Measurements from ENCODE around the gene TMED10. TPM values are rescaled to one million over a fixed set of nuclear protein-coding genes. Genes with fewer than 3 reads are reported as not detected.

The TMED10 gene
- total RNA-seq, 4 donors from 2014 or later, result 58.6 to 181 (median 115) TPM

DNA sequence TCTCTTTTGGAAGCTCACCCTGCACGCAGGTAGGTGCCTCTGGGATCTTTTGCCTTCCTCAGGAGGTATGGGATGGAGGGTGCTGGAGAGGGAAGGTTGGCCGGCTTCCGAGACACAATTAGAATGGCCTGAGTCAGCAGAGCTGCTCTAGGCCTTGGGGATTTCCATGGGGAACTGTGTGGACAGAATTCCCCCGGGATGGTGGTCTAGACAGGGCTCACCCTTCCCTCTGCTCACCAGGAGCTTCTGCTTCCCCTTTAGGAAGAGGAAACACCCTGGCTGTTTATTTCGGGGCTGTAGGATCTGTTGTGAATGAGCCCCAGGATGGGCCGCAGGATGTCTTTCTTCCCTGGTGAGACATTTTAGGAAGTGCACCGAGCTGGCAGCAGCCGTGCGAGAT, 43.7 kb upstream of the TMED10 start:
- TF ChIP-seq CTCF (IDR thresholded peaks at IDR 0.05) (no peak), POLR2A (IDR thresholded peaks at IDR 0.05) (no peak)
- Histone ChIP-seq H3K27ac (no peak overlapping the region), H3K4me3 (no peak overlapping the region), H3K9me3 (no peaks in the 10 kb centered on the region), H3K36me3 (no peaks in the 10 kb centered on the region), H3K4me1 (peaks cover 0 to 18% (median 2%) of the 10 kb centered on the region in 4 donors), H3K27me3 (no peaks in the 10 kb centered on the region)
- DNase-seq, result no peak

GRCh38 chr14:75217508-75218206, 41.2 kb upstream of the TMED10 start:
- no peak overlapping the region for H3K4me3 ChIP-seq

DNA sequence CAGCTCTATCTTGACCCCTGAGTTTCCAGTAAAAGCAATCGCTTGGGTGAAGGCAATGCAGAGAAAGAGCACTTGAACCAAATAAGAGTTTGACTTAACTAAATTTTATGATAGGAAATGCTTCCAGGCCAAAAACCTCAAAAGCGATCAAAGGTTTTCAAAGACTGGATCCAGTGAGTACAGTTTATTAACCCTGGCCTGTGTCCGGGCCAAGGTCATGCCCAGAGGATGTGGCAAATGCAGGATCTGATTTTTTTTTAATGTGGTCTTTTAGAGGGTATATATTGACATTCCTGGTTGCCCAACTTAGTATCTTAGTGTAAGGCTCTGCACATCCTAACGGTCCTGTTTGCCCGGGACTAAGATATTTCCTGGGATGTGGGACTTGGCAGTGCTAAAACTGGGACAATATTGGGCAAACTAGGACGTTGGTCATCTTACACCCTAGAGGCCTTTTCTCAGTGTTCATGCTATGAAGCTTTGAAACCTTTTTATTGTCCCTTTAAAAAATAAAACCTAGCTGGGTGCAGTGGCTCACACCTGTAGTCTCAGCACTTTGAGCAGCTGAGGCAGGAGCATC, 40.1 kb upstream of the TMED10 start:
- no peak for DNase-seq
- TF ChIP-seq CTCF (IDR thresholded peaks at IDR 0.05), result no peak
- Histone ChIP-seq H3K9me3 (no peaks in the 10 kb centered on the region), H3K4me3 (no peak overlapping the region), H3K36me3 (no peaks in the 10 kb centered on the region), H3K27me3 (no peaks in the 10 kb centered on the region), H3K4me1 (no peaks in the 10 kb centered on the region), H3K27ac (no peak overlapping the region)

More at GRCh38 chr14:75217508-75218206, 41.2 kb upstream of the TMED10 start:
- Histone ChIP-seq H3K27me3 (no peaks in the 10 kb centered on the region), H3K27ac (no peak overlapping the region), H3K4me1 (no peaks in the 10 kb centered on the region), H3K36me3 (no peaks in the 10 kb centered on the region), H3K9me3 (no peaks in the 10 kb centered on the region)
- DNase-seq, result no peak
- TF ChIP-seq POLR2A (IDR thresholded peaks at IDR 0.05) (no peak), CTCF (IDR thresholded peaks at IDR 0.05) (no peak)

DNA sequence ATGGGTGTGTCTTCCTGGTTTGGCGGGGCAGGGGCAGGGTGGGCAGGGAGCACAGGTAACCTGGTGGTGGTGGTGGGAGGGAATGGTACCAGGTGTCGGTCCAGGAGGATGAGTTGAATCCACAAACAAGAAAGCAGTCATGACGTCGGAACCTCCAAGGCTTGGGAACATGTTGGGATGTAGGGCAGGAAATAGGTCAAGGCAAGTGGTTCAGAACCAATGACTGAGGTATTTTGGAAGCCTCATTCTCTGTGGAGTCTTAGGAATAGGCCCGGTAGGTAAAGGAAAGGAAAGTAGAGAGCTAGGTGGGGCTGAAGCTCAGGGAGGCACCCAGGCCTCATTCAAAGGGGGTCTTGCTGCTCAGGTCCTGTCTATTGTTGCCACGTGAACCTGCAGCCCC, 39.1 kb upstream of the TMED10 start:
- H3K36me3 ChIP-seq, result no peaks in the 10 kb centered on the region
- H3K9me3 ChIP-seq, result no peaks in the 10 kb centered on the region
- no peaks in the 10 kb centered on the region for H3K27me3 ChIP-seq
- TF ChIP-seq POLR2A (IDR thresholded peaks at IDR 0.05) (no peak), CTCF (IDR thresholded peaks at IDR 0.05) (no peak)
- no peak overlapping the region for H3K4me3 ChIP-seq
- H3K27ac ChIP-seq, result no peak overlapping the region
- H3K4me1 ChIP-seq, result no peaks in the 10 kb centered on the region
- DNase-seq, result no peak

DNA sequence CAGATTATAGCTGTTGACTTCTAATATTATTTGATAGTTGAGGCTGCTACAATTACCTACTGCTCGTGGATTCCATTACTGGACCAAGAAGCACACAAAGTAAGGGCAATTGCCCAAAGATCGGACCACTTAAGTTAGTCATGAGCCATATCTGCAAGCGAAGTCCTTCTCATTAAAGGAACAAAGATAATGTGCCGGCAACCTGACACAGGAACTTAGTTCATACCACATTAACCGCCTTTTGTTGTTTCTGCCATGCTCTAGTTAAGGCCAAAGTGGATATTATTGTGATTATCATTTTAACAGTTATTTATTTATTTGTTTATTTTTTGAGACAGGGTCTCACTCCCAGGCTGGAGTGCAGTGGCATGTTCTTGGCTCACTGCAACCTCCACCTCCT, 38.1 kb upstream of the TMED10 start:
- H3K9me3 ChIP-seq, result no peaks in the 10 kb centered on the region
- DNase-seq, result no peak
- no peak for TF ChIP-seq CTCF (IDR thresholded peaks at IDR 0.05)
- TF ChIP-seq POLR2A (IDR thresholded peaks at IDR 0.05), result no peak
- H3K27ac ChIP-seq, result no peak overlapping the region
- H3K36me3 ChIP-seq, result no peaks in the 10 kb centered on the region
- H3K4me1 ChIP-seq, result no peaks in the 10 kb centered on the region
- no peaks in the 10 kb centered on the region for H3K27me3 ChIP-seq
- H3K4me3 ChIP-seq, result no peak overlapping the region
